PFSK-1 (cell line): ENCODE results near the gene PRPF8.

ENCODE experiments used
- FOXP2 ChIP-seq: optimal IDR thresholded peaks from 2 replicates; pipeline ENCODE3; 2011; ENCODE audit warnings: borderline replicate concordance, control low read depth, inconsistent platforms; ENCODE audit not compliant: insufficient read depth; ENCODE audit errors: extremely low read length, extremely low read depth
- POLR2AphosphoS5 ChIP-seq: IDR thresholded peaks from 2 replicates; pipeline ENCODE4 v1.6.1; 2012; ENCODE audit warnings: low read depth, mild to moderate bottlenecking, control low read depth, low read length, moderate library complexity
- REST ChIP-seq, 2 experiments: IDR thresholded peaks; 2 replicates each; pipeline versions ENCODE4 v1.6.1 to v1.8.0; 2011 to 2012; ENCODE audit warnings: low read depth in 2 of 2, low read length in 2 of 2, control low read depth in 1 of 2, inconsistent platforms in 1 of 2, mild to moderate bottlenecking in 1 of 2, moderate library complexity in 1 of 2; ENCODE audit not compliant: insufficient read depth in 1 of 2
- SIN3A ChIP-seq: IDR thresholded peaks from 2 replicates; pipeline ENCODE4 v1.6.1; 2012; ENCODE audit warnings: mild to moderate bottlenecking, low read length, moderate library complexity, borderline replicate concordance; ENCODE audit not compliant: insufficient read depth
- TAF1 ChIP-seq: IDR thresholded peaks from 2 replicates; pipeline ENCODE4 v1.6.1; 2012; ENCODE audit warnings: low read length, control low read depth, borderline replicate concordance; ENCODE audit not compliant: insufficient read depth

PRPF8 gene

GRCh38 chr17:1720856-1721386, 36.3 kb upstream of the PRPF8 start:
- no peak for TF ChIP-seq TAF1
- peak; percentile 27; the same call in 1 of the 2 replicates for TF ChIP-seq SIN3A
- TF ChIP-seq REST (IDR thresholded peaks at IDR 0.05; ENCODE audit: insufficient read depth in 1 of 2, low read depth in 2 of 2, low read length in 2 of 2): no peak
- no peak for TF ChIP-seq POLR2AphosphoS5
- TF ChIP-seq FOXP2: no peak

- TF ChIP-seq TAF1: no peak
- no peak for TF ChIP-seq FOXP2
- TF ChIP-seq SIN3A: no peak
- no peak for TF ChIP-seq REST (IDR thresholded peaks at IDR 0.05; ENCODE audit: insufficient read depth in 1 of 2, low read depth in 2 of 2, low read length in 2 of 2)
- no peak for TF ChIP-seq POLR2AphosphoS5
These were observed 33.9 kb upstream of the PRPF8 start for GRCh38 chr17:1718362-1719165.

GRCh38 chr17:1716912-1717695, 32.4 kb upstream of the PRPF8 start:
- TF ChIP-seq TAF1 (peak; percentile 70; the same call in 1 of the 2 replicates), FOXP2 (peak; percentile 35), POLR2AphosphoS5 (peak; percentile 82; the same call in 1 of the 2 replicates), SIN3A (peak; percentile 45; the same call in 1 of the 2 replicates), REST (IDR thresholded peaks at IDR 0.05; ENCODE audit: insufficient read depth in 1 of 2, low read depth in 2 of 2, low read length in 2 of 2) (no peak)

- peak; percentile 87 for TF ChIP-seq TAF1
- peak; percentile 82 for TF ChIP-seq POLR2AphosphoS5
- peak; percentile 98 for TF ChIP-seq FOXP2
- peak; percentile 97 for TF ChIP-seq SIN3A
- TF ChIP-seq REST (IDR thresholded peaks at IDR 0.05; ENCODE audit: insufficient read depth in 1 of 2, low read depth in 2 of 2, low read length in 2 of 2): 0 out of 4 replicates have a peak, but pooled peaks have one; percentile 14 to 24
These were observed 31.6 kb upstream of the PRPF8 start for GRCh38 chr17:1716076-1716911.
